HL-60 (cell line): ENCODE data around the gene ADAMTS3.

Experiments
- DNase-seq, 2 experiments: peaks; one replicate each; pipeline ENCODE4 v3.0.0-alpha.2; 2010 to 2020; ENCODE audit warnings: low read depth in 1 of 2, low spot score in 1 of 2
- H3K27ac ChIP-seq: fragments of 250-450 bp; sonication (Bioruptor Pico); replicated peaks from 2 replicates; pipeline ENCODE4 v1.5.1; 2020; ENCODE audit warnings: mild to moderate bottlenecking, moderate library complexity
- H3K27me3 ChIP-seq: fragments of 250-450 bp; sonication (Bioruptor Pico); 2 replicates; pipeline ENCODE4 v1.5.1; 2021; ENCODE audit warnings: mild to moderate bottlenecking, moderate library complexity; ENCODE audit not compliant: insufficient read depth, poor library complexity, severe bottlenecking
- H3K4me3 ChIP-seq: replicated peaks from 2 replicates; pipeline ENCODE4 v1.5.1; 2011; ENCODE audit warnings: mild to moderate bottlenecking, control low read depth, low read length; ENCODE audit not compliant: insufficient read depth
- CTCF ChIP-seq: IDR thresholded peaks from one replicate; pipeline ENCODE4 v1.5.1; 2011; ENCODE audit warnings: low read length, control low read depth, inconsistent platforms; ENCODE audit not compliant: insufficient read depth
- GABPA ChIP-seq: IDR thresholded peaks from 2 replicates; pipeline ENCODE4 v1.6.1; 2012; ENCODE audit warnings: low read depth
- POLR2AphosphoS5 ChIP-seq: IDR thresholded peaks from 2 replicates; pipeline ENCODE4 v1.6.1; 2012; ENCODE audit warnings: low read depth
- REST ChIP-seq: IDR thresholded peaks from 2 replicates; pipeline ENCODE4 v1.6.1; 2012; ENCODE audit warnings: low read depth; ENCODE audit not compliant: insufficient replicate concordance
- SPI1 ChIP-seq: IDR thresholded peaks from 2 replicates; pipeline ENCODE4 v1.6.1; 2012; ENCODE audit warnings: low read depth, mild to moderate bottlenecking, borderline replicate concordance

Gene ADAMTS3

GRCh38 chr4:72604324-72604723 is 35.3 kb upstream of the ADAMTS3 start:
- Histone ChIP-seq H3K27ac (no peak overlapping the region), H3K27me3 (no peaks in the 10 kb centered on the region), H3K4me3 (no peak overlapping the region)
- no peak for DNase-seq
- TF ChIP-seq POLR2AphosphoS5 (no peak), GABPA (no peak), SPI1 (no peak), REST (no peak), CTCF (no peak)

- DNase-seq, result no peak
Observed at GRCh38 chr4:72602396-72603376, 33.7 kb upstream of the ADAMTS3 start.

More at GRCh38 chr4:72602396-72603376, 33.7 kb upstream of the ADAMTS3 start:
- no peak overlapping the region for H3K27ac ChIP-seq
- no peak for TF ChIP-seq GABPA
- no peak for TF ChIP-seq CTCF
- TF ChIP-seq REST, result no peak
- no peak for TF ChIP-seq SPI1
- TF ChIP-seq POLR2AphosphoS5, result no peak
- H3K4me3 ChIP-seq, result no peak overlapping the region
- no peaks in the 10 kb centered on the region for H3K27me3 ChIP-seq
